ENCODE data around the gene PDZK1IP1. TPM values are rescaled to one million over a fixed set of nuclear protein-coding genes. Genes with fewer than 3 reads are reported as not detected.
A peak's percentile ranks its signal among the peaks of the same experiment; 100 is the strongest.

PDZK1IP1 gene
- total and polyA plus RNA-seq, 2 of the 13 experiments (the other 11 are each of a cell fraction or from before 2014, with no cell fraction given) = 0.24 to 1.6 TPM

DNA sequence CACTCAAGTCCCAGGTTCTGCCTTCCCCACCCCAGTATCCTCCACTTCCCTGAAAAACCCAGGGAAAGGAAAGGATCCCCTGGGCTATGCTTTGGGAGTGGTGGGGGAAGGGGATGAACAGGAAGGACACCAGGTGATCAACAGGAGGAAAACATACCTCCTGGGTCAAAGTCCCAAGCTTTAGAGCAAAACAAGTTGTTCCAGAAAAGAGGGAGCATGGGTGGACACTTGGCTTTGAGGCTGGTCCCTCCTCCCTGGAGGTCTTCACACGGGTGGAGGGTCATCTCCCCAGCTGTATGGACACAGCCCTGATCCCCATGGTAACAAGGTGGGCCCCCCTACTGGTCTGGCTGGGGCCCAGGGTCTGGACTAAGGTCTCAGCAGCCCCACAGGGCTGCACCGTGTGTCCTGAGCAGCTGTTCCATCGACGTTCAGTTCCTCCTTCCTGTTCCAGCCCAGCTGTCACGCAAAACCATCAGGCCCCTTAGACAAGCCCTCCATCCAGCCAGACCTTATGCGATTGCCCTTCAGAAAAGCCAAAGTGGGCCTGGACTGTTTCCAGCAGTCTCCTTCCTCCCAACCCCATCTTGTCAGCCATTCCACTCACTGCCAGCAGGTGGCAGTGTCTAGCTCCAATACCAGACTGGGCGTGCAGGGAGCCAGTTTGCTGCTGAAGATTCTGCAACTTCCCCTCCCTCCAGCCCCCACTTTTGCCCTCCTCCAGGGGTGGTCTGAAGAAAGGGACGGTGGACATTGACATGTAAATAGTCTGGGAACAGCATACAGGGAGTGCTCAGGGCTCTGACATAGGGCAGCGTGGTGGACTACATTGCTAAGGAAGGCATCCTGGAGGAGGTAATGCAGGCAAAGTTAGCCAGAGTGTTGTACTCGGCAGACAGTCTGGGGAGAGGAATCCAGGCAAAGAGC is 2.9 kb upstream of the PDZK1IP1 start (continued):
- TF ChIP-seq, protein P1, sequence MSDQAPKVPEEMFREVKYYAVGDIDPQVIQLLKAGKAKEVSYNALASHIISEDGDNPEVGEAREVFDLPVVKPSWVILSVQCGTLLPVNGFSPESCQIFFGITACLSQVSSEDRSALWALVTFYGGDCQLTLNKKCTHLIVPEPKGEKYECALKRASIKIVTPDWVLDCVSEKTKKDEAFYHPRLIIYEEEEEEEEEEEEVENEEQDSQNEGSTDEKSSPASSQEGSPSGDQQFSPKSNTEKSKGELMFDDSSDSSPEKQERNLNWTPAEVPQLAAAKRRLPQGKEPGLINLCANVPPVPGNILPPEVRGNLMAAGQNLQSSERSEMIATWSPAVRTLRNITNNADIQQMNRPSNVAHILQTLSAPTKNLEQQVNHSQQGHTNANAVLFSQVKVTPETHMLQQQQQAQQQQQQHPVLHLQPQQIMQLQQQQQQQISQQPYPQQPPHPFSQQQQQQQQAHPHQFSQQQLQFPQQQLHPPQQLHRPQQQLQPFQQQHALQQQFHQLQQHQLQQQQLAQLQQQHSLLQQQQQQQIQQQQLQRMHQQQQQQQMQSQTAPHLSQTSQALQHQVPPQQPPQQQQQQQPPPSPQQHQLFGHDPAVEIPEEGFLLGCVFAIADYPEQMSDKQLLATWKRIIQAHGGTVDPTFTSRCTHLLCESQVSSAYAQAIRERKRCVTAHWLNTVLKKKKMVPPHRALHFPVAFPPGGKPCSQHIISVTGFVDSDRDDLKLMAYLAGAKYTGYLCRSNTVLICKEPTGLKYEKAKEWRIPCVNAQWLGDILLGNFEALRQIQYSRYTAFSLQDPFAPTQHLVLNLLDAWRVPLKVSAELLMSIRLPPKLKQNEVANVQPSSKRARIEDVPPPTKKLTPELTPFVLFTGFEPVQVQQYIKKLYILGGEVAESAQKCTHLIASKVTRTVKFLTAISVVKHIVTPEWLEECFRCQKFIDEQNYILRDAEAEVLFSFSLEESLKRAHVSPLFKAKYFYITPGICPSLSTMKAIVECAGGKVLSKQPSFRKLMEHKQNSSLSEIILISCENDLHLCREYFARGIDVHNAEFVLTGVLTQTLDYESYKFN (CRISPR knock-in tag; conservative IDR thresholded peaks at IDR 0.05) = peak; percentile 96
- TF ChIP-seq, protein P2, sequence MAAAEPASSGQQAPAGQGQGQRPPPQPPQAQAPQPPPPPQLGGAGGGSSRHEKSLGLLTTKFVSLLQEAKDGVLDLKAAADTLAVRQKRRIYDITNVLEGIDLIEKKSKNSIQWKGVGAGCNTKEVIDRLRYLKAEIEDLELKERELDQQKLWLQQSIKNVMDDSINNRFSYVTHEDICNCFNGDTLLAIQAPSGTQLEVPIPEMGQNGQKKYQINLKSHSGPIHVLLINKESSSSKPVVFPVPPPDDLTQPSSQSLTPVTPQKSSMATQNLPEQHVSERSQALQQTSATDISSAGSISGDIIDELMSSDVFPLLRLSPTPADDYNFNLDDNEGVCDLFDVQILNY (CRISPR knock-in tag; conservative IDR thresholded peaks at IDR 0.05) = no peak
- TF ChIP-seq MEIS1 (CRISPR knock-in tag; IDR thresholded peaks at IDR 0.05; ENCODE audit: borderline replicate concordance) (no peak), GLI4 (CRISPR knock-in tag; IDR thresholded peaks at IDR 0.05; ENCODE audit: borderline replicate concordance) (no peak), NCOA1 (CRISPR knock-in tag; IDR thresholded peaks at IDR 0.05) (no peak), ZNF607 (CRISPR knock-in tag; IDR thresholded peaks at IDR 0.05; ENCODE audit: borderline replicate concordance) (no peak), SAP130 (CRISPR knock-in tag; IDR thresholded peaks at IDR 0.05; ENCODE audit: low read depth) (peak; percentile 51), ZNF782 (CRISPR knock-in tag; IDR thresholded peaks at IDR 0.05; ENCODE audit: borderline replicate concordance) (no peak), MIER2 (CRISPR knock-in tag; IDR thresholded peaks at IDR 0.05) (no peak), ZNF136 (CRISPR knock-in tag; IDR thresholded peaks at IDR 0.05; ENCODE audit: low read depth) (no peak; the same call in 1 of the 2 replicates), RBFOX2 (IDR thresholded peaks at IDR 0.05; ENCODE audit: low read depth, low read length) (no peak), KAT2B (IDR thresholded peaks at IDR 0.05; ENCODE audit: borderline replicate concordance, low read depth, low read length) (no peak), SRY (CRISPR knock-in tag; IDR thresholded peaks at IDR 0.05) (no peak), TARDBP (CRISPR knock-in tag; IDR thresholded peaks at IDR 0.05) (no peak), HDAC2 (CRISPR knock-in tag; IDR thresholded peaks at IDR 0.05) (peak; percentile 62), ZNF562 (CRISPR knock-in tag; IDR thresholded peaks at IDR 0.05; ENCODE audit: borderline replicate concordance) (no peak), ZNF776 (CRISPR knock-in tag; IDR thresholded peaks at IDR 0.05) (no peak), EZH2 (conservative IDR thresholded peaks at IDR 0.05; ENCODE audit: low read depth, low read length) (no peak)
- TF ChIP-seq, protein P3, sequence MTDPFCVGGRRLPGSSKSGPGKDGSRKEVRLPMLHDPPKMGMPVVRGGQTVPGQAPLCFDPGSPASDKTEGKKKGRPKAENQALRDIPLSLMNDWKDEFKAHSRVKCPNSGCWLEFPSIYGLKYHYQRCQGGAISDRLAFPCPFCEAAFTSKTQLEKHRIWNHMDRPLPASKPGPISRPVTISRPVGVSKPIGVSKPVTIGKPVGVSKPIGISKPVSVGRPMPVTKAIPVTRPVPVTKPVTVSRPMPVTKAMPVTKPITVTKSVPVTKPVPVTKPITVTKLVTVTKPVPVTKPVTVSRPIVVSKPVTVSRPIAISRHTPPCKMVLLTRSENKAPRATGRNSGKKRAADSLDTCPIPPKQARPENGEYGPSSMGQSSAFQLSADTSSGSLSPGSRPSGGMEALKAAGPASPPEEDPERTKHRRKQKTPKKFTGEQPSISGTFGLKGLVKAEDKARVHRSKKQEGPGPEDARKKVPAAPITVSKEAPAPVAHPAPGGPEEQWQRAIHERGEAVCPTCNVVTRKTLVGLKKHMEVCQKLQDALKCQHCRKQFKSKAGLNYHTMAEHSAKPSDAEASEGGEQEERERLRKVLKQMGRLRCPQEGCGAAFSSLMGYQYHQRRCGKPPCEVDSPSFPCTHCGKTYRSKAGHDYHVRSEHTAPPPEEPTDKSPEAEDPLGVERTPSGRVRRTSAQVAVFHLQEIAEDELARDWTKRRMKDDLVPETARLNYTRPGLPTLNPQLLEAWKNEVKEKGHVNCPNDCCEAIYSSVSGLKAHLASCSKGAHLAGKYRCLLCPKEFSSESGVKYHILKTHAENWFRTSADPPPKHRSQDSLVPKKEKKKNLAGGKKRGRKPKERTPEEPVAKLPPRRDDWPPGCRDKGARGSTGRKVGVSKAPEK (CRISPR knock-in tag; IDR thresholded peaks at IDR 0.05; ENCODE audit: borderline replicate concordance) = 0 out of 2 replicates have a peak, but pooled peaks have one; percentile 19
- TF ChIP-seq, protein P4, sequence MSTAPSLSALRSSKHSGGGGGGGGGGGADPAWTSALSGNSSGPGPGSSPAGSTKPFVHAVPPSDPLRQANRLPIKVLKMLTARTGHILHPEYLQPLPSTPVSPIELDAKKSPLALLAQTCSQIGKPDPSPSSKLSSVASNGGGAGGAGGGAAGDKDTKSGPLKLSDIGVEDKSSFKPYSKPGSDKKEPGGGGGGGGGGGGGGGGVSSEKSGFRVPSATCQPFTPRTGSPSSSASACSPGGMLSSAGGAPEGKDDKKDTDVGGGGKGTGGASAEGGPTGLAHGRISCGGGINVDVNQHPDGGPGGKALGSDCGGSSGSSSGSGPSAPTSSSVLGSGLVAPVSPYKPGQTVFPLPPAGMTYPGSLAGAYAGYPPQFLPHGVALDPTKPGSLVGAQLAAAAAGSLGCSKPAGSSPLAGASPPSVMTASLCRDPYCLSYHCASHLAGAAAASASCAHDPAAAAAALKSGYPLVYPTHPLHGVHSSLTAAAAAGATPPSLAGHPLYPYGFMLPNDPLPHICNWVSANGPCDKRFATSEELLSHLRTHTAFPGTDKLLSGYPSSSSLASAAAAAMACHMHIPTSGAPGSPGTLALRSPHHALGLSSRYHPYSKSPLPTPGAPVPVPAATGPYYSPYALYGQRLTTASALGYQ (CRISPR knock-in tag; IDR thresholded peaks at IDR 0.05) = peak; percentile 70; the same call in 1 of the 2 replicates

Measured in HepG2 (cell line).